ENCODE results near the gene CDC42SE1.
A peak's percentile ranks its signal among the peaks of the same experiment; 100 is the strongest.

Gene CDC42SE1

GRCh38 chr1:151059109-151060006, at the start of gene CDC42SE1:
Gene CDC42SE1, minus strand, starts transcription at chr1:151059622. Its CDS starts 3,892 bp downstream, at chr1:151055730.
- peak; percentile 93 for DNase-seq

- DNase-seq = peak; percentile 47
Observed at GRCh38 chr1:151108331-151108730, 48.9 kb upstream of the CDC42SE1 start.

- DNase-seq = no peak
Observed at GRCh38 chr1:151106894-151107293, 47.5 kb upstream of the CDC42SE1 start.

- DNase-seq = no peak
Observed at GRCh38 chr1:151104630-151105029, 45.2 kb upstream of the CDC42SE1 start.

- peak; percentile 12 for DNase-seq
Observed at GRCh38 chr1:151098126-151098525, 38.7 kb upstream of the CDC42SE1 start.

- peak; percentile 39 for DNase-seq
Observed at GRCh38 chr1:151097426-151097825, 38.0 kb upstream of the CDC42SE1 start.

GRCh38 chr1:151085953-151086559, 26.6 kb upstream of the CDC42SE1 start:
- no peak for DNase-seq

GRCh38 chr1:151072224-151072623, 12.8 kb upstream of the CDC42SE1 start:
- peak; percentile 45 for DNase-seq

GRCh38 chr1:151070474-151071276, 11.3 kb upstream of the CDC42SE1 start, which contains the start of gene GABPB2:
Gene GABPB2, plus strand, starts transcription at chr1:151070761. Its CDS starts 17,429 bp downstream, at chr1:151088190.
- peak; percentile 95 for DNase-seq

- no peak for DNase-seq
Observed at GRCh38 chr1:151069103-151069486, 9.7 kb upstream of the CDC42SE1 start.

GRCh38 chr1:151067185-151067584, 7.8 kb upstream of the CDC42SE1 start:
- DNase-seq = peak; percentile 21

- DNase-seq = no peak
Observed at GRCh38 chr1:151065089-151065645, 5.7 kb upstream of the CDC42SE1 start.

- peak; percentile 8 for DNase-seq
Observed at GRCh38 chr1:151062741-151063371, 3.4 kb upstream of the CDC42SE1 start.

- no peak for DNase-seq
Observed at GRCh38 chr1:151061704-151062103, 2.3 kb upstream of the CDC42SE1 start.

GRCh38 chr1:151060657-151061421, 1.4 kb upstream of the CDC42SE1 start:
- no peak for DNase-seq

- DNase-seq = peak; percentile 67
Observed at GRCh38 chr1:151060007-151060656, 710 bp upstream of the CDC42SE1 start, which contains the start of gene MLLT11. Gene MLLT11, plus strand, starts transcription at chr1:151060397. Its CDS starts 6,828 bp downstream, at chr1:151067225.

- peak; percentile 70 for DNase-seq
Observed at GRCh38 chr1:151058692-151059091, 730 bp downstream of the CDC42SE1 start.

- peak; percentile 63 for DNase-seq
Observed at GRCh38 chr1:151056149-151056548, 3.3 kb downstream of the CDC42SE1 start.

GRCh38 chr1:151055581-151055980, 3.8 kb downstream of the CDC42SE1 start:
- peak; percentile 43 for DNase-seq

- no peak for DNase-seq
Observed at GRCh38 chr1:151054971-151055547, 4.4 kb downstream of the CDC42SE1 start.

All from activated effector memory CD4-positive, alpha-beta T cell treated with anti-CD3 and anti-CD28 coated beads, Interleukin-2, amount 50 U/mL, for 16 hours (primary cell).